SU-DHL-6 (cell line): ENCODE measurements around the gene HSPB8.

Source experiments
- EZH2phosphoT487 ChIP-seq: fragments of 200-600 bp; sonication (generic), shearing (Covaris generic); conservative IDR thresholded peaks from 2 replicates; pipeline ENCODE4 v1.6.1; 2018; ENCODE audit warnings: mild to moderate bottlenecking, antibody characterized with exemption, low read length, moderate library complexity, mixed read lengths
- TF ChIP-seq, protein P1 (sequence below): fragments of 200-600 bp; sonication (generic); IDR thresholded peaks from one replicate; pipeline ENCODE4 v1.5.1; 2017; ENCODE audit warnings: antibody characterized with exemption, mild to moderate bottlenecking, low read length, moderate library complexity; ENCODE audit not compliant: insufficient read depth, poor library complexity, severe bottlenecking

DNA sequence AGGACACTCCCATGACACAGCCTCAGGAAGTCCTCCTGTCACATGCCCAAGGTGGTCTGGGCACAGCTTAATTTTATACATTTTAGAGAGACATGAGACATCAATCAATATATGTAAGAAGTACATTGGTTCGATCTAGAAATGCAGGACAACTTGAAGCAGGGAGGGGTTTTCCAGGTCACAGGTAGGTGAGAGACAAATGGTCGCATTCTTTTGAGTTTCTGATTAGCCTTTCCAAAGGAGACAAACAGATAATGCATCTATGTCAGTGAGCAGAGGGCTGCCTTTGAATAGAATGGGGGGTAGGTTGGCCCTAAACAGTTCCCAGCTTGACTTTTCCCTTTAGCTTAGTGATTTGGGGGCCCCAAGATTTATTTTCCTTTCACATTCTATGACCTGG lies 2.5 kb downstream of the HSPB8 start:
- TF ChIP-seq, protein P1, sequence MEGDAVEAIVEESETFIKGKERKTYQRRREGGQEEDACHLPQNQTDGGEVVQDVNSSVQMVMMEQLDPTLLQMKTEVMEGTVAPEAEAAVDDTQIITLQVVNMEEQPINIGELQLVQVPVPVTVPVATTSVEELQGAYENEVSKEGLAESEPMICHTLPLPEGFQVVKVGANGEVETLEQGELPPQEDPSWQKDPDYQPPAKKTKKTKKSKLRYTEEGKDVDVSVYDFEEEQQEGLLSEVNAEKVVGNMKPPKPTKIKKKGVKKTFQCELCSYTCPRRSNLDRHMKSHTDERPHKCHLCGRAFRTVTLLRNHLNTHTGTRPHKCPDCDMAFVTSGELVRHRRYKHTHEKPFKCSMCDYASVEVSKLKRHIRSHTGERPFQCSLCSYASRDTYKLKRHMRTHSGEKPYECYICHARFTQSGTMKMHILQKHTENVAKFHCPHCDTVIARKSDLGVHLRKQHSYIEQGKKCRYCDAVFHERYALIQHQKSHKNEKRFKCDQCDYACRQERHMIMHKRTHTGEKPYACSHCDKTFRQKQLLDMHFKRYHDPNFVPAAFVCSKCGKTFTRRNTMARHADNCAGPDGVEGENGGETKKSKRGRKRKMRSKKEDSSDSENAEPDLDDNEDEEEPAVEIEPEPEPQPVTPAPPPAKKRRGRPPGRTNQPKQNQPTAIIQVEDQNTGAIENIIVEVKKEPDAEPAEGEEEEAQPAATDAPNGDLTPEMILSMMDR, result no peak
- TF ChIP-seq EZH2phosphoT487, result no peak
